ENCODE measurements around the gene PTPRN2. TPM values are rescaled to one million over a fixed set of nuclear protein-coding genes. Genes with fewer than 3 reads are reported as not detected.

Gene PTPRN2
- total and polyA plus RNA-seq, 2 donors (not counting 3 experiments of a cell fraction or from before 2014, with no cell fraction given), result 0.62 to 0.88 TPM

DNA sequence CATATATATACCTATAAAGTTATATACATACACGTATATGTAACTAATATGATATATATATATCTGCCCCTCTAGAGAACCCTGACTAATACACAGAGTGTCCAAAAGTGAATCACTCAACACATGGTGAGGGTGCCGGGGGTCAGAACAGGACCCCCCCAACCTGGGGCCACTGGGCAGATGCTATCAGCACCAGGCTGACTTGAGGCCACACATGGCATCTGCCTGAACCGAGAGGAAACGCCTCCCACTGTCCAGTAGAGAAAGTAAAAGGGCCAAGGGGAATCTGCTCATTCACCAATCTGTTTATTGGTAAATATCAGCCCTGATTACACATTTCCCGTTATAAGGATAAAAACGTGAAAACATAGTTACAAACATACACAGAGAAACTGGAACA, 218.3 kb downstream of the PTPRN2 start:
- BruUV-seq (replicated peaks), result no TSS peak
- POLR2A ChIA-PET, result no interaction called here
- no peak overlapping the region for H3K9ac ChIP-seq (replicated peaks; ENCODE audit: extremely low read depth, insufficient read depth, low read length)
- no peak overlapping the region for H3K4me2 ChIP-seq (ENCODE audit: insufficient read depth, low read length)
- no peaks in the 10 kb centered on the region for H3K36me3 ChIP-seq (ENCODE audit: control insufficient read depth in 2 of 2, extremely low read depth in 1 of 2, insufficient read depth in 2 of 2, low read length in 2 of 2)
- no peak for TF ChIP-seq GATA2 (IDR thresholded peaks at IDR 0.05; ENCODE audit: insufficient read depth, insufficient read length, low read depth, low read length)
- TF ChIP-seq, protein P1, sequence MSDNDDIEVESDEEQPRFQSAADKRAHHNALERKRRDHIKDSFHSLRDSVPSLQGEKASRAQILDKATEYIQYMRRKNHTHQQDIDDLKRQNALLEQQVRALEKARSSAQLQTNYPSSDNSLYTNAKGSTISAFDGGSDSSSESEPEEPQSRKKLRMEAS (IDR thresholded peaks at IDR 0.05; ENCODE audit: insufficient read depth, insufficient read length), result no peak
- no peak for TF ChIP-seq FOS (IDR thresholded peaks at IDR 0.05; ENCODE audit: borderline replicate concordance, insufficient read depth, low read length)
- no peak for TF ChIP-seq POLR2A (IDR thresholded peaks at IDR 0.05; ENCODE audit: low read depth, low read length)
- TF ChIP-seq JUN (IDR thresholded peaks at IDR 0.05; ENCODE audit: borderline replicate concordance, insufficient read depth, insufficient read length, low read depth), result no peak
- no peak overlapping the region for H2AFZ ChIP-seq (ENCODE audit: low read depth, low read length)
- CTCF ChIA-PET, result no interaction called here
- H4K20me1 ChIP-seq (replicated peaks; ENCODE audit: control insufficient read depth, extremely low read depth, insufficient read depth, low read length), result no peaks in the 10 kb centered on the region
- no peaks in the 10 kb centered on the region for H3K27me3 ChIP-seq (ENCODE audit: control insufficient read depth in 2 of 2, insufficient read depth in 2 of 2, low read length in 2 of 2)
- no peak for DNase-seq (ENCODE audit: low read depth, low spot score)
- H3K9me1 ChIP-seq (replicated peaks; ENCODE audit: control insufficient read depth, extremely low read depth, insufficient read depth, low read length), result no peaks in the 10 kb centered on the region
- FAIRE-seq, result no peak
- no peaks in the 10 kb centered on the region for H3K4me1 ChIP-seq (ENCODE audit: control insufficient read depth, extremely low read depth, insufficient read depth, low read length)
- H3K27ac ChIP-seq (ENCODE audit: insufficient read depth, low read depth, low read length), result no peak overlapping the region
- H3K79me2 ChIP-seq (ENCODE audit: control insufficient read depth, insufficient read depth, low read length), result no peaks in the 10 kb centered on the region
- no peak overlapping the region for H3K4me3 ChIP-seq (replicated peaks in 1 of 3; ENCODE audit: insufficient read depth in 1 of 3, low read depth in 1 of 3, low read length in 3 of 3)
- intact Hi-C loops (cut with micrococcal nuclease) (no loop called here), dilution Hi-C loops (cut with MboI; ENCODE audit: extremely low pct_ligation_motif_present, low sequenced_read_pairs) (no loop called here)
- peaks cover 2% of the 10 kb centered on the region for H3K9me3 ChIP-seq (replicated peaks; ENCODE audit: control insufficient read depth, insufficient read depth, low read length)

GRCh38 chr7:158368449-158368848, 219.2 kb downstream of the PTPRN2 start:
- Histone ChIP-seq H3K27ac (ENCODE audit: insufficient read depth, low read depth, low read length) (no peak overlapping the region), H4K20me1 (replicated peaks; ENCODE audit: control insufficient read depth, extremely low read depth, insufficient read depth, low read length) (no peaks in the 10 kb centered on the region), H3K4me2 (ENCODE audit: insufficient read depth, low read length) (no peak overlapping the region), H3K36me3 (ENCODE audit: control insufficient read depth in 2 of 2, extremely low read depth in 1 of 2, insufficient read depth in 2 of 2, low read length in 2 of 2) (no peaks in the 10 kb centered on the region), H3K9me1 (replicated peaks; ENCODE audit: control insufficient read depth, extremely low read depth, insufficient read depth, low read length) (no peaks in the 10 kb centered on the region), H3K4me3 (replicated peaks in 1 of 3; ENCODE audit: insufficient read depth in 1 of 3, low read depth in 1 of 3, low read length in 3 of 3) (no peak overlapping the region), H3K27me3 (ENCODE audit: control insufficient read depth in 2 of 2, insufficient read depth in 2 of 2, low read length in 2 of 2) (no peaks in the 10 kb centered on the region), H2AFZ (ENCODE audit: low read depth, low read length) (no peak overlapping the region), H3K9me3 (replicated peaks; ENCODE audit: control insufficient read depth, insufficient read depth, low read length) (peaks cover 4% of the 10 kb centered on the region), H3K9ac (replicated peaks; ENCODE audit: extremely low read depth, insufficient read depth, low read length) (no peak overlapping the region), H3K4me1 (ENCODE audit: control insufficient read depth, extremely low read depth, insufficient read depth, low read length) (no peaks in the 10 kb centered on the region), H3K79me2 (ENCODE audit: control insufficient read depth, insufficient read depth, low read length) (no peaks in the 10 kb centered on the region)
- dilution Hi-C loops (cut with MboI; ENCODE audit: extremely low pct_ligation_motif_present, low sequenced_read_pairs), result no loop called here
- TF ChIP-seq FOS (IDR thresholded peaks at IDR 0.05; ENCODE audit: borderline replicate concordance, insufficient read depth, low read length), result no peak
- TF ChIP-seq MYC (IDR thresholded peaks at IDR 0.05; ENCODE audit: low read depth, low read length), result no peak
- no peak for TF ChIP-seq EZH2 (IDR thresholded peaks at IDR 0.05; ENCODE audit: borderline replicate concordance, low read depth, low read length, severe bottlenecking)
- TF ChIP-seq JUN (IDR thresholded peaks at IDR 0.05; ENCODE audit: borderline replicate concordance, insufficient read depth, insufficient read length, low read depth), result no peak
- TF ChIP-seq, protein P2, sequence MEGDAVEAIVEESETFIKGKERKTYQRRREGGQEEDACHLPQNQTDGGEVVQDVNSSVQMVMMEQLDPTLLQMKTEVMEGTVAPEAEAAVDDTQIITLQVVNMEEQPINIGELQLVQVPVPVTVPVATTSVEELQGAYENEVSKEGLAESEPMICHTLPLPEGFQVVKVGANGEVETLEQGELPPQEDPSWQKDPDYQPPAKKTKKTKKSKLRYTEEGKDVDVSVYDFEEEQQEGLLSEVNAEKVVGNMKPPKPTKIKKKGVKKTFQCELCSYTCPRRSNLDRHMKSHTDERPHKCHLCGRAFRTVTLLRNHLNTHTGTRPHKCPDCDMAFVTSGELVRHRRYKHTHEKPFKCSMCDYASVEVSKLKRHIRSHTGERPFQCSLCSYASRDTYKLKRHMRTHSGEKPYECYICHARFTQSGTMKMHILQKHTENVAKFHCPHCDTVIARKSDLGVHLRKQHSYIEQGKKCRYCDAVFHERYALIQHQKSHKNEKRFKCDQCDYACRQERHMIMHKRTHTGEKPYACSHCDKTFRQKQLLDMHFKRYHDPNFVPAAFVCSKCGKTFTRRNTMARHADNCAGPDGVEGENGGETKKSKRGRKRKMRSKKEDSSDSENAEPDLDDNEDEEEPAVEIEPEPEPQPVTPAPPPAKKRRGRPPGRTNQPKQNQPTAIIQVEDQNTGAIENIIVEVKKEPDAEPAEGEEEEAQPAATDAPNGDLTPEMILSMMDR (IDR thresholded peaks at IDR 0.05; ENCODE audit: extremely low read depth in 1 of 2, insufficient read depth in 1 of 2, low read depth in 1 of 2, low read length in 2 of 2), result no peak
- no peak for TF ChIP-seq POLR2A (IDR thresholded peaks at IDR 0.05; ENCODE audit: low read depth, low read length)
- TF ChIP-seq, protein P1 (IDR thresholded peaks at IDR 0.05; ENCODE audit: insufficient read depth, insufficient read length), result no peak
- TF ChIP-seq POLR2AphosphoS5 (IDR thresholded peaks at IDR 0.05; ENCODE audit: insufficient read depth, low read depth, low read length), result no peak
- no peak for TF ChIP-seq GATA2 (IDR thresholded peaks at IDR 0.05; ENCODE audit: insufficient read depth, insufficient read length, low read depth, low read length)
- no peak for FAIRE-seq
- no TSS peak for BruUV-seq (replicated peaks)
- CTCF ChIA-PET, result no interaction called here
- intact Hi-C loops (cut with micrococcal nuclease), result no loop called here
- POLR2A ChIA-PET, result no interaction called here
- DNase-seq (ENCODE audit: low read depth, low spot score), result no peak

Measured in endothelial cell of umbilical vein (primary cell).